Measurements from ENCODE around the gene ZNF280A.
"Not testable (repeated sequence)": the region's sequence is repeated elsewhere in the genome, so short reads cannot be mapped to it uniquely, and the experiment has no call there.

The ZNF280A gene

DNA sequence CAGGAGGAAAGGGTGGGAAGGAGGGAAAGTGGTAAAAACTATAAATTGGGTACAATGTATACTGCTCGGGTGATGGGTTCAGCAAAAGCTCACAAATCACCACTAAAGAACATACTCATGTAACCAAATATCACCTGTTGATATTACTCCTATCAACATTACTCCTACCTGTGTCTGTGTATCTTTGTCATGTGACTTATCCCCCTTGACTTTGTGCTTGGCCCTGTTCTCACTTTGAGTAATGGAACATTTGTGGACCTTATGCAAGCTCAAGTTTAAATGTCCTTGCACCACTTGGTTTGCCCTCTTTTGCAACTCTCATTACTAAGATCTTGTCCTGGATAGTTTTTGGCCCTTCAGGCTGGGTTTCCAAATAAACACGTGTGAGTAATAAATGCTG is 50.5 kb downstream of the ZNF280A start:
- no peak for DNase-seq (ENCODE audit: low read depth, low spot score)

DNA sequence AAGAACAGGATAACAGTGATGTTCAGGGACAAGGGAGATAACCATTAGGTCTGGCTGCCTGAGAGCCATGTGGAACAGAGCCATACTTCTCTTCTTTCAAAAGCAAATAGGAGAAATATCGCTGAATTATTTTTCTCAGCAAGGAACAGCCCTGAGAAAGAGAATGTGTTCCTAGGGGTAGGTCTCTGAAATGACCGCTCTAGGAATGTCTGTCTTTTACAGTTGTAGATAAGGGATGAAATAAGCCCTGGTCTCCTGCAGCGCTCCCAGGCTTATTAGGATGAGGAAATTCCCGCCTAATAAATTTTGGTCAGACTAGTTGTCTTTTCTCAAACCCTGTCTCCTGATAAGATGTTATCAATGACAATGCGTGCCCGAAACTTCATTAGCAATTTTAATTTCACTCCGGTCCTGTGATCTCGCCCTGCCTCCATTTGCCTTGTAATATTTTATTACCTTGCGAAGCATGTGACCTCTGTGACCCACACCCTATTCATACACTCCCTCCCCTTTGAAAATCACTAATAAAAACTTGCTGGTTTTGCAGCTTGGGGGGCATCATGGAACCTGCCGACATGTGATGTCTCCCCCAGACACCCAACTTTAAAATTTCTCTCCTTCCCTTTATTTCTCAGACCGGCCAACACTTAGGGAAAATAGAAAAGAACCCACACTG is 51.1 kb downstream of the ZNF280A start:
- DNase-seq (ENCODE audit: low read depth, low spot score): not testable (repeated sequence)

DNA sequence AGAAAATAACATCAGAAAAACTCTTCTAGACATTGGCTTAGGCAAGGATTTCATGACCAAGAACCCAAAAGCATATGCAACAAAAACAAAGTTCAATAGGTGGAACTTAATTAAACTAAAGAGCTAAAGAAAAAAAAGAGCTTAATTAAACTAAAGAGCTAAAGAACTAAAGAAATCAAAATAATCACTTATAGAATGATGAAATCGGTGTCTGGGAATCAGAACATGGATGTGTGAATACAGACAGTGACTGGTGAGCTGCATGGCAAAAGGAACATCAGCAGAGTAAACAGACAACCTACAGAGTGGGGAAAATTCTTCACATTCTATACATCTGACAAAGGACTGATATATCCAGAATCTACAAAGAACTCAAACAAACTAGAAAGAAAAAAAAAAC is 53.0 kb downstream of the ZNF280A start:
- no peak for DNase-seq (ENCODE audit: low read depth, low spot score)

DNA sequence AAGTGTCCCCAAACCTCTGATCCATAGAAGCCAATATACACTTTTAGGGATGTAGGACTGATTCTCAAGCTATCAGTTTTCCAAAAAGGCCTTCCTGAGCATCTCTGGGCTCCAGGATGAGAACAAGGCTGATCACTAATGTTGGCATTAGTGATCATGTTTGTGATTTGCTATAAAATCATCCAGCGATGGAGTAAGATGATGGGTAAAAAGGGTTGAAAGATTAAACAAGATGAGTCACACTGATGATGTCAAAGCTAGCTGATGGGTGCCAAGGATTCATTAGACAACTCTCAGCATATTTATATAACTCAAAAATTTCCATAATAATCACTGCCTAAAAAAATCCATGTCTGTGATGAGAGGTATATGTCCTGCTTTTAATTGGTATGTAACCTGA is 54.3 kb downstream of the ZNF280A start:
- no peak for DNase-seq (ENCODE audit: low read depth, low spot score)

DNA sequence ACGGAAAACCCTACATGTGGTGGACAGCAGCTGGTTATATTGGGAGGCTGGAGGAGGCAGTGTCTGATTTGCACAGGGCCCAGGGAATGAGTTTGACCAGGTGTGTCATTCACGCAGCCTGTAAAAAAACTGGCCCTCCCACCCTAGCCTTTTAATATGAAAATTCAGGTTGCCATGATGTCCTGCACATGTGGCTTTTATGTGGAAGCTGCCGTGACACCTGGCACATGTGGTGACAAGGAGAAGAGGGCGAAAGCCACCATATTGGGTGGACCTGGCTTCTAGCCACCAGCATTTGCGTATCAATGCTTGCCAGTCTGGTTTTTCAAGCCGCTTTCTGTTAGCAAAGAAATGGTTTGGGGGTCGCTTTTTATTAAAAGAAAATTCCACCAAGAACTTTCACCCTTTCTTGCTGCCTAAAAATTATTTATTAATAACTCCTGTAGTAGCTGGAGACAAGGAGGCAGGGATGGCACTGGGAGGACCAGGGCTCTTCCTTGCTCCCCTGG is 54.9 kb downstream of the ZNF280A start:
- no peak for DNase-seq (ENCODE audit: low read depth, low spot score)

DNA sequence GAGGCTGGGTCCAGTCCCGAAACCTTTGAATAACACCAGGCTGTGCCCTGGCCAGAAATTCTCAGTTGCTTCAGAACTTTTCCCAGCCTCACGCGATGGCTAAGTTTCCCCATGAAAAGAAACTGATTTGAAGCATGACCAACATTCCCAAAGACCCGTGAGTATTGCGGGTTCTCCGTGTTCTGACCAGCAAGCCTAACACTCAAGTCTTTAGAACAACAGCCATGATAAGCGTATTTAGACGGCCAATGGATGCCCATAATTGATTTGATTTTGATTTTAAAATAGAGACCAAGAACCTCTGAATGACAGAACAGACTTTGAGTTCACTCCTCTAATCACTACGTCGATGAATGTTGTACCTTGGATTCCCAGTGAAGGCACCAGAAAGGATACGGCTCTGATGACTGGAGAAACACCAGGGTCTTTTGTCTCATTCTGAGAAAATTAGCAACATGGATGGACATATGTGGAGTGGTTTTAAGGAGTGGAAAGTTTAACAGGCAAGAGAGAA is 55.5 kb downstream of the ZNF280A start:
- DNase-seq (ENCODE audit: low read depth, low spot score): no peak

DNA sequence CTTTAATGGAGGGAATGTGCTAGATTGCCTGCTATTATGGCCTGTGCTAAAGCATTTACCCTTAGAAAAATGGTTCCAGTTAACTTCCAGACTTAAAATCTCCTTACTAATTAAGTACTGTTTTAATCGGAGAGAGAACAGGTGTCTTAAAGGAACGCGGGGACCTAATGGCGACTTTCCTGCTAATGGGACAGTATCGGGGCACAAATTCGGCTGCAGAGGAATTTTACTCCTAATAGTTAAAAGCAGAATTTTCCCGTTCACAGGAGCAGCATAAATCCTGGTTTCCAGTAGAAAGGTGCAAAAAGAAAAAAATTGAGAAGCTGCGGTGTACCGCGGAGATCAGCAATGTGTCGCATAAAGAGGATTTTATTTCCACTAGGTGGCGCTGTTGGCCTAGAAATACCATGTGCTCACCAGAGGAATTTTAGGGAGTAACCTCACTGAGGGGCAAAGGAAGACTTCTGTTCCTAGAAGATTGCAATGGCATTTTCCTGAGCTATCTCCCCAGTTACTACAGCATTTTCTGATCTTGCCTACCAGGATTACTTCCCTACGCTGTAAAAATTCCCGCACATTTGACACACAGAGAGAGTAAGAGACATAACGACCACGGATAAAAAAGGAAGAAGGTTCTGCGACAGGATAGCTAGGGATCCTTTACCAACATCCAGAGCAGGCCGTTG is 56.1 kb downstream of the ZNF280A start:
- DNase-seq (ENCODE audit: low read depth, low spot score): no peak

All from brain pericyte (primary cell).